Caco-2 (cell line): ENCODE results near the gene ROS1. TPM values are rescaled to one million over a fixed set of nuclear protein-coding genes. Genes with fewer than 3 reads are reported as not detected.

ENCODE experiments used
- BruUV-seq: library from RNA; stranded (reverse); fragments of 400-500 nt; replicated peaks from 2 replicates; lab custom pipeline; 2021; lab: Mats Ljungman, UMichigan
- CTCF ChIA-PET: fragments of 300-600 bp; sonication (Branson Sonifier 250); formaldehyde crosslinking; loops from one replicate; lab custom pipeline; 2022; ENCODE audit warnings: antibody characterized with exemption; lab: Charles Lee
- POLR2A ChIA-PET: fragments of 300-600 bp; sonication (Branson Sonifier 250); formaldehyde crosslinking; loops from one replicate; lab custom pipeline; 2022; ENCODE audit warnings: antibody characterized with exemption; lab: Charles Lee
- DNase-seq, 2 experiments: peaks; one replicate each; pipeline versions ENCODE4 v3.0.0 to v3.0.0-alpha.2; 2020 to 2022
- H3K27me3 ChIP-seq: replicated peaks from 2 replicates; pipeline ENCODE4 v1.6.0; 2011; ENCODE audit warnings: low read length; ENCODE audit not compliant: control insufficient read depth, insufficient read depth
- H3K36me3 ChIP-seq: 2 replicates; pipeline ENCODE4 v1.5.1; 2011; ENCODE audit warnings: low read length; ENCODE audit not compliant: control insufficient read depth, insufficient read depth
- H3K4me1 ChIP-seq: fragments of 250-450 bp; sonication (Bioruptor Pico); 2 replicates; pipeline ENCODE4 v1.5.1; 2020; ENCODE audit warnings: mild to moderate bottlenecking
- H3K4me3 ChIP-seq: 2 replicates; pipeline ENCODE4 v1.5.1; 2011; ENCODE audit warnings: low read depth, mild to moderate bottlenecking, control low read depth, low read length
- H3K9me3 ChIP-seq: fragments of 250-450 bp; sonication (Bioruptor Pico); 2 replicates; pipeline ENCODE4 v1.5.1; 2020; ENCODE audit warnings: mild to moderate bottlenecking, moderate library complexity
- H3K27ac Mint-ChIP-seq: one replicate; pipeline ENCODE4 v1.8.0; 2022; ENCODE audit warnings: mixed read lengths; ENCODE audit not compliant: unreplicated experiment
- H3K27me3 Mint-ChIP-seq: one replicate; pipeline ENCODE4 v1.8.0; 2022; ENCODE audit warnings: mixed read lengths; ENCODE audit not compliant: insufficient read depth, unreplicated experiment
- H3K36me3 Mint-ChIP-seq: one replicate; pipeline ENCODE4 v1.8.0; 2022; ENCODE audit warnings: mild to moderate bottlenecking, mixed read lengths; ENCODE audit not compliant: insufficient read depth, unreplicated experiment
- H3K4me1 Mint-ChIP-seq: one replicate; pipeline ENCODE4 v1.8.0; 2022; ENCODE audit warnings: low read depth, mixed read lengths; ENCODE audit not compliant: unreplicated experiment
- H3K4me3 Mint-ChIP-seq: one replicate; pipeline ENCODE4 v1.8.0; 2022; ENCODE audit warnings: mild to moderate bottlenecking, moderate library complexity, mixed read lengths; ENCODE audit not compliant: unreplicated experiment
- H3K9me3 Mint-ChIP-seq: one replicate; pipeline ENCODE4 v1.8.0; 2022; ENCODE audit warnings: mixed read lengths; ENCODE audit not compliant: unreplicated experiment
- intact Hi-C: fragments of 100-400 bp; cut with micrococcal nuclease; formaldehyde crosslinking; loops from one replicate; pipeline ENCODE4 v1.10.0; 2022; ENCODE audit not compliant: unreplicated experiment
- total RNA-seq: library from RNA; stranded (reverse); gene quantifications from 2 replicates; pipeline ENCODE4 v1.2.3, GENCODE V29; 2022
- TF ChIP-seq, protein P1 (sequence below), 2 experiments: fragments of 200-600 bp in 1 of 2; IDR thresholded peaks; 1 replicate in 1 of 2; 2 replicates in 1 of 2; pipeline versions ENCODE4 v1.5.1 to v1.8.0; 2011 to 2022; ENCODE audit warnings: antibody characterized with exemption in 1 of 2, control low read depth in 1 of 2, inconsistent platforms in 1 of 2, low read depth in 1 of 2, low read length in 1 of 2, mild to moderate bottlenecking in 1 of 2, moderate library complexity in 1 of 2; ENCODE audit not compliant: insufficient read depth in 1 of 2, severe bottlenecking in 1 of 2, unreplicated experiment in 1 of 2

Gene ROS1
- total RNA-seq, 1 experiment from 2014 or later = 0.16 TPM

- no peak for DNase-seq
- ChIA-PET POLR2A (no interaction called here), CTCF (no interaction called here)
- Mint-ChIP-seq H3K9me3 (no peaks in the 10 kb centered on the region), H3K36me3 (no peaks in the 10 kb centered on the region), H3K4me3 (no peak overlapping the region), H3K27me3 (peaks cover 6% of the 10 kb centered on the region), H3K27ac (no peak overlapping the region), H3K4me1 (peaks cover 7% of the 10 kb centered on the region)
- Histone ChIP-seq H3K9me3 (no peaks in the 10 kb centered on the region), H3K27me3 (no peaks in the 10 kb centered on the region), H3K4me1 (no peaks in the 10 kb centered on the region), H3K4me3 (no peak overlapping the region), H3K36me3 (no peaks in the 10 kb centered on the region)
- TF ChIP-seq, protein P1, sequence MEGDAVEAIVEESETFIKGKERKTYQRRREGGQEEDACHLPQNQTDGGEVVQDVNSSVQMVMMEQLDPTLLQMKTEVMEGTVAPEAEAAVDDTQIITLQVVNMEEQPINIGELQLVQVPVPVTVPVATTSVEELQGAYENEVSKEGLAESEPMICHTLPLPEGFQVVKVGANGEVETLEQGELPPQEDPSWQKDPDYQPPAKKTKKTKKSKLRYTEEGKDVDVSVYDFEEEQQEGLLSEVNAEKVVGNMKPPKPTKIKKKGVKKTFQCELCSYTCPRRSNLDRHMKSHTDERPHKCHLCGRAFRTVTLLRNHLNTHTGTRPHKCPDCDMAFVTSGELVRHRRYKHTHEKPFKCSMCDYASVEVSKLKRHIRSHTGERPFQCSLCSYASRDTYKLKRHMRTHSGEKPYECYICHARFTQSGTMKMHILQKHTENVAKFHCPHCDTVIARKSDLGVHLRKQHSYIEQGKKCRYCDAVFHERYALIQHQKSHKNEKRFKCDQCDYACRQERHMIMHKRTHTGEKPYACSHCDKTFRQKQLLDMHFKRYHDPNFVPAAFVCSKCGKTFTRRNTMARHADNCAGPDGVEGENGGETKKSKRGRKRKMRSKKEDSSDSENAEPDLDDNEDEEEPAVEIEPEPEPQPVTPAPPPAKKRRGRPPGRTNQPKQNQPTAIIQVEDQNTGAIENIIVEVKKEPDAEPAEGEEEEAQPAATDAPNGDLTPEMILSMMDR (IDR thresholded peaks at IDR 0.05; ENCODE audit: insufficient read depth in 1 of 2, low read depth in 1 of 2, low read length in 1 of 2, severe bottlenecking in 1 of 2, unreplicated experiment in 1 of 2) = no peak
- intact Hi-C loops = loop anchor here (5.0 kb wide), 1 partner anchor 33 kb away; no protein-coding TSS in a partner anchor
- no TSS peak for BruUV-seq
These were observed 71.1 kb downstream of the ROS1 start for GRCh38 chr6:117354671-117355070.

GRCh38 chr6:117352466-117353081 is 73.2 kb downstream of the ROS1 start:
- no peak overlapping the region for H3K4me3 Mint-ChIP-seq
- Histone ChIP-seq H3K4me3 (no peak overlapping the region), H3K36me3 (no peaks in the 10 kb centered on the region), H3K4me1 (no peaks in the 10 kb centered on the region), H3K27me3 (no peaks in the 10 kb centered on the region), H3K9me3 (no peaks in the 10 kb centered on the region)
- peak in 1 of 2 experiments; percentile 29 for DNase-seq
- H3K36me3 Mint-ChIP-seq = no peaks in the 10 kb centered on the region
- ChIA-PET CTCF (no interaction called here), POLR2A (no interaction called here)
- no peaks in the 10 kb centered on the region for H3K9me3 Mint-ChIP-seq
- H3K4me1 Mint-ChIP-seq = peaks cover 7% of the 10 kb centered on the region
- peaks cover 6% of the 10 kb centered on the region for H3K27me3 Mint-ChIP-seq
- TF ChIP-seq, protein P1 (IDR thresholded peaks at IDR 0.05; ENCODE audit: insufficient read depth in 1 of 2, low read depth in 1 of 2, low read length in 1 of 2, severe bottlenecking in 1 of 2, unreplicated experiment in 1 of 2) = peak; percentile 60
- intact Hi-C loops = loop anchor here (1.0 to 5.0 kb wide), 3 partner anchors 35 to 478 kb away; no protein-coding TSS in a partner anchor
- no TSS peak for BruUV-seq
- H3K27ac Mint-ChIP-seq = no peak overlapping the region

GRCh38 chr6:117351521-117351920 is 74.2 kb downstream of the ROS1 start:
- Mint-ChIP-seq H3K4me3 (no peak overlapping the region), H3K27me3 (peaks cover 6% of the 10 kb centered on the region), H3K36me3 (no peaks in the 10 kb centered on the region), H3K27ac (no peak overlapping the region), H3K9me3 (no peaks in the 10 kb centered on the region), H3K4me1 (peaks cover 7% of the 10 kb centered on the region)
- ChIA-PET CTCF (no interaction called here), POLR2A (no interaction called here)
- Histone ChIP-seq H3K9me3 (no peaks in the 10 kb centered on the region), H3K4me1 (no peaks in the 10 kb centered on the region), H3K4me3 (no peak overlapping the region), H3K36me3 (no peaks in the 10 kb centered on the region), H3K27me3 (no peaks in the 10 kb centered on the region)
- intact Hi-C loops = loop anchor here (5.0 kb wide), 1 partner anchor 36 kb away; no protein-coding TSS in a partner anchor
- DNase-seq = no peak
- no TSS peak for BruUV-seq
- TF ChIP-seq, protein P1 (IDR thresholded peaks at IDR 0.05; ENCODE audit: insufficient read depth in 1 of 2, low read depth in 1 of 2, low read length in 1 of 2, severe bottlenecking in 1 of 2, unreplicated experiment in 1 of 2) = no peak
